ENCODE data around the gene SCN2B. TPM values are rescaled to one million over a fixed set of nuclear protein-coding genes. Genes with fewer than 3 reads are reported as not detected.

Gene SCN2B
- polyA plus RNA-seq (2012; ENCODE audit: insufficient read depth, insufficient read length, low read depth), result 0.08 TPM

DNA sequence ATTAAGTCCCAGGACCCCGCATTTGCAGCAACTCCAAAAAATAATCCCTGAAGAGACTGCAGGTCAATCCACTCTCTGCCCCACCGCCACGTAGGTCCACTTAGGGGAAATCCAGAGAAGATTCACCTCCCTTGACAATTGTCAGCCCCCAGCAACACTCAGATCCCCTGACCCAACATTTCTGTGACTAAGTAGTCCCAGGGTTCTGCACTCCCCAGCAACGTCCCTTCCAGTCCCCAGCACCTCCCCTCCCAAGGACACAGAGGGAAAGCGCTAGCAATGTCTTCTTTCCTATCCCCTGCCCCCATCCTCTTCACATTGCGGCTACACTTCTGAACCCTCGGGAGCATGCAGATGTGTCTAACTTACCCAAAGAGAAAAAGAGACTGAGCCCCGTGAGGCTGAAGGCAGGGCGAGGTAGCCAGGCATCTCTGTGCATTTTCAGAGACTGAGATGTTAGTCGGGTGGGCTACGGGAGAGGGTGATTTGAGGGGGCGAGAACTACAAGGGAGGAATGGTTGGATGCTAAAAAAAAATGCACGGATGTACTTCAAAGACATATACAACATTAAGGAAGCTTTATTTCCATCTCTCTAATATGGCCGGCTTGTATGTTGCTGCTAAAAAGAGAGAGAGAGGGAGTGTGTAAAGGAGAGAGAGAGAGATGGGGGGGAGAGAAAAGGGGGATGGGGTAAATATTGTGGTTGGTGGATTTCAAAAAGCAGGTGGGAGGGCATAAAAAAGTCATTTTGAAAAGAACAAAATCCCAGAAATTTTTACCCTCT lies at the start of gene SCN2B:
Gene SCN2B (minus strand): TSS at position 647 of the 785 bp plus-strand sequence. CDS start 208 bp downstream, at position 439.
- DNase-seq, result no peak
- H3K4me3 ChIP-seq (ENCODE audit: low read depth, low read length), result peak within 1 kb of the TSS; percentile 36
- H3K27me3 ChIP-seq, result no peaks in the 10 kb centered on the region; the same call in none of the 2 replicates

GRCh38 chr11:118224511-118225188 lies 48.2 kb upstream of the SCN2B start, which contains the start of gene JAML:
JAML (minus strand) TSS chr11:118225011; CDS start chr11:118214866, 10,145 bp downstream.
- no peak for DNase-seq
- no peak within 1 kb of the TSS for H3K4me3 ChIP-seq (ENCODE audit: low read depth, low read length)
- H3K9me3 ChIP-seq, result no peaks in the 10 kb centered on the region
- no peak for TF ChIP-seq CTCF (IDR thresholded peaks at IDR 0.05; ENCODE audit: low read depth, low read length)
- no peaks in the 10 kb centered on the region for H3K4me1 ChIP-seq
- H3K27me3 ChIP-seq, result peaks cover 86% of the 10 kb centered on the region
- H3K36me3 ChIP-seq, result no peaks in the 10 kb centered on the region

More for the DNA sequence above, at the start of gene SCN2B:
- Histone ChIP-seq H3K4me1 (peaks cover 4% of the 10 kb centered on the region; the same call in 1 of the 2 replicates), H3K9me3 (no peaks in the 10 kb centered on the region), H3K36me3 (no peaks in the 10 kb centered on the region)
- TF ChIP-seq CTCF (IDR thresholded peaks at IDR 0.05; ENCODE audit: low read depth, low read length), result no peak

GRCh38 chr11:118223992-118224391 lies 47.6 kb upstream of the SCN2B start:
- TF ChIP-seq CTCF (IDR thresholded peaks at IDR 0.05; ENCODE audit: low read depth, low read length), result no peak
- H3K36me3 ChIP-seq, result no peaks in the 10 kb centered on the region
- peaks cover 87% of the 10 kb centered on the region for H3K27me3 ChIP-seq
- no peaks in the 10 kb centered on the region for H3K4me1 ChIP-seq
- no peak for DNase-seq
- H3K9me3 ChIP-seq, result no peaks in the 10 kb centered on the region
- no peak overlapping the region for H3K4me3 ChIP-seq (ENCODE audit: low read depth, low read length)

DNA sequence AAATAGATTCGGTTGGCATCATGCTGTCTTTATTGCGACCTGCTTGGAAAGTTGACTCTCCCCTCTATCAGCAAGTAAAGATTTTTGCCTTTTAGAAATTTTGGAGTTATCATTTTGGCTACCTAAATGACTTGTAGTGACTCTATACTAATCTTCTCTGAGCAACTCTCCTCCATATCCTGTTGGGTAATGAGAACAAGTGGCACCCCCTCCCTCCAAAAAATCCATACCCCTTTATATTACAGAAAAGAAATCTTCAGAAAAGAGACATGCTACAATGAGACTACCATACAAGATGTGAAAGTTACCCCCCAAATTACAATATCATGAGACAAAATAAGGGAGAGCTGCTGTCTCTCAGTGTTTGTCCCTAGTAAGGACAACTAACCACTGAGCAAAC lies 47.1 kb upstream of the SCN2B start:
- Histone ChIP-seq H3K27me3 (peaks cover 87% of the 10 kb centered on the region), H3K36me3 (no peaks in the 10 kb centered on the region), H3K4me3 (ENCODE audit: low read depth, low read length) (no peak overlapping the region), H3K4me1 (no peaks in the 10 kb centered on the region), H3K9me3 (no peaks in the 10 kb centered on the region)
- TF ChIP-seq CTCF (IDR thresholded peaks at IDR 0.05; ENCODE audit: low read depth, low read length), result no peak
- DNase-seq, result no peak

- Histone ChIP-seq H3K27me3 (peaks cover 86% of the 10 kb centered on the region), H3K4me3 (ENCODE audit: low read depth, low read length) (no peak overlapping the region), H3K4me1 (no peaks in the 10 kb centered on the region), H3K36me3 (no peaks in the 10 kb centered on the region), H3K9me3 (no peaks in the 10 kb centered on the region)
- no peak for DNase-seq
- TF ChIP-seq CTCF (IDR thresholded peaks at IDR 0.05; ENCODE audit: low read depth, low read length), result no peak
Observed at GRCh38 chr11:118222437-118222836, 46.0 kb upstream of the SCN2B start.

All from BE2C (cell line).